ENCODE measurements around the gene INPP4A.
"Not testable (repeated sequence)": the region's sequence is repeated elsewhere in the genome, so short reads cannot be mapped to it uniquely, and the experiment has no call there.

INPP4A gene

GRCh38 chr2:98444436-98445176, at the start of gene INPP4A:
INPP4A (plus strand) TSS chr2:98444858; CDS start chr2:98520049, 75,191 bp downstream.
- peak; percentile 85 for DNase-seq

- DNase-seq, result no peak
Measured at GRCh38 chr2:98395977-98396376, 48.7 kb upstream of the INPP4A start.

GRCh38 chr2:98396745-98397355, 47.8 kb upstream of the INPP4A start:
- DNase-seq, result no peak

- DNase-seq, result no peak
Measured at GRCh38 chr2:98399140-98399539, 45.5 kb upstream of the INPP4A start.

GRCh38 chr2:98403878-98404277, 40.8 kb upstream of the INPP4A start:
- DNase-seq, result no peak

GRCh38 chr2:98404556-98405250, 40.0 kb upstream of the INPP4A start:
- no peak for DNase-seq

- DNase-seq, result no peak
Measured at GRCh38 chr2:98405301-98405700, 39.4 kb upstream of the INPP4A start.

GRCh38 chr2:98408155-98408554, 36.5 kb upstream of the INPP4A start:
- DNase-seq, result no peak

GRCh38 chr2:98412751-98413458, 31.8 kb upstream of the INPP4A start:
- DNase-seq, result peak; percentile 82

- not testable (repeated sequence) for DNase-seq
Measured at GRCh38 chr2:98414246-98414645, 30.4 kb upstream of the INPP4A start.

- not testable (repeated sequence) for DNase-seq
Measured at GRCh38 chr2:98415719-98416248, 28.9 kb upstream of the INPP4A start.

- no peak for DNase-seq
Measured at GRCh38 chr2:98416383-98417159, 28.1 kb upstream of the INPP4A start.

GRCh38 chr2:98419544-98419943, 25.1 kb upstream of the INPP4A start:
- no peak for DNase-seq

GRCh38 chr2:98419977-98420725, 24.5 kb upstream of the INPP4A start:
- DNase-seq, result no peak

GRCh38 chr2:98422449-98422848, 22.2 kb upstream of the INPP4A start:
- DNase-seq, result no peak

GRCh38 chr2:98426771-98427170, 17.9 kb upstream of the INPP4A start:
- DNase-seq, result no peak

- DNase-seq, result no peak
Measured at GRCh38 chr2:98432145-98432544, 12.5 kb upstream of the INPP4A start.

- no peak for DNase-seq
Measured at GRCh38 chr2:98433363-98433964, 11.2 kb upstream of the INPP4A start.

GRCh38 chr2:98434492-98434891, 10.2 kb upstream of the INPP4A start:
- DNase-seq, result no peak

GRCh38 chr2:98435670-98436069, 9.0 kb upstream of the INPP4A start:
- not testable (repeated sequence) for DNase-seq

GRCh38 chr2:98436734-98437133, 7.9 kb upstream of the INPP4A start:
- DNase-seq, result no peak
